22Rv1 (cell line): Measurements from ENCODE around the gene CFAP20.

Experiments
- CTCF ChIP-seq: fragments of 450-650 bp; IDR thresholded peaks from 2 replicates; pipeline ENCODE4 v1.5.1; 2017; ENCODE audit warnings: mild to moderate bottlenecking
- ZFX ChIP-seq: fragments of 450-650 bp; IDR thresholded peaks from 2 replicates; pipeline ENCODE4 v1.6.1; 2017; ENCODE audit warnings: antibody characterized with exemption, borderline replicate concordance

- TF ChIP-seq CTCF (no peak), ZFX (no peak)
These were observed 47.6 kb upstream of the CFAP20 start for GRCh38 chr16:58176608-58177352.
